RWPE2 (cell line): ENCODE data around the gene PAFAH2.

Source experiments
- ATAC-seq: fragments of 200-7000 bp; cut with Tn5 transposase; 3 replicates; pipeline ENCODE4 v1.9.1; 2021; ENCODE audit warnings: low read depth
- DNase-seq: peaks from one replicate; pipeline ENCODE4 v3.0.0-alpha.2; 2020; ENCODE audit warnings: low spot score
- H3K27ac ChIP-seq: fragments of 450-650 bp; 2 replicates; pipeline ENCODE4 v1.5.1; 2017; ENCODE audit warnings: mild to moderate bottlenecking; ENCODE audit not compliant: poor library complexity, severe bottlenecking
- H3K27me3 ChIP-seq: fragments of 250-450 bp; sonication (Bioruptor Pico); 2 replicates; pipeline ENCODE4 v1.5.1; 2021; ENCODE audit warnings: mild to moderate bottlenecking, moderate library complexity; ENCODE audit not compliant: insufficient read depth, poor library complexity, severe bottlenecking
- H3K36me3 ChIP-seq: fragments of 250-450 bp; sonication (Bioruptor Pico); 2 replicates; pipeline ENCODE4 v1.5.1; 2020; ENCODE audit warnings: low read depth, mild to moderate bottlenecking, moderate library complexity
- H3K4me1 ChIP-seq: fragments of 250-450 bp; sonication (Bioruptor Pico); 2 replicates; pipeline ENCODE4 v1.5.1; 2021; ENCODE audit warnings: mild to moderate bottlenecking, moderate library complexity; ENCODE audit not compliant: insufficient read depth, poor library complexity, severe bottlenecking
- H3K4me3 ChIP-seq: fragments of 250-450 bp; sonication (Bioruptor Pico); 2 replicates; pipeline ENCODE4 v1.5.1; 2021; ENCODE audit warnings: mild to moderate bottlenecking, moderate library complexity; ENCODE audit not compliant: severe bottlenecking
- H3K9me3 ChIP-seq: fragments of 250-450 bp; sonication (Bioruptor Pico); 2 replicates; pipeline ENCODE4 v1.5.1; 2021; ENCODE audit warnings: mild to moderate bottlenecking, moderate library complexity; ENCODE audit not compliant: severe bottlenecking
- CTCF ChIP-seq: fragments of 450-650 bp; IDR thresholded peaks from one replicate; pipeline ENCODE4 v1.5.1; 2017; ENCODE audit warnings: mild to moderate bottlenecking, moderate library complexity; ENCODE audit not compliant: poor library complexity, severe bottlenecking

PAFAH2 gene

GRCh38 chr1:25996966-25997827 lies 666 bp downstream of the PAFAH2 start:
- Histone ChIP-seq H3K4me3 (peak overlapping the region; percentile 48), H3K36me3 (no peaks in the 10 kb centered on the region), H3K9me3 (no peaks in the 10 kb centered on the region), H3K27me3 (no peaks in the 10 kb centered on the region), H3K27ac (peak overlapping the region; percentile 45), H3K4me1 (peaks cover 8% of the 10 kb centered on the region)
- ATAC-seq, result no peak
- no peak for TF ChIP-seq CTCF
- no peak for DNase-seq

- TF ChIP-seq CTCF, result no peak
- Histone ChIP-seq H3K4me3 (no peak overlapping the region), H3K36me3 (no peaks in the 10 kb centered on the region), H3K27ac (no peak overlapping the region), H3K9me3 (no peaks in the 10 kb centered on the region), H3K4me1 (peaks cover 8% of the 10 kb centered on the region), H3K27me3 (no peaks in the 10 kb centered on the region)
- ATAC-seq, result no peak
- no peak for DNase-seq
Measured at GRCh38 chr1:25994402-25995150, 3.3 kb downstream of the PAFAH2 start.

GRCh38 chr1:25993197-25993951 lies 4.5 kb downstream of the PAFAH2 start:
- H3K36me3 ChIP-seq, result no peaks in the 10 kb centered on the region
- peaks cover 6% of the 10 kb centered on the region for H3K4me1 ChIP-seq
- H3K27ac ChIP-seq, result no peak overlapping the region
- DNase-seq, result no peak
- no peak for TF ChIP-seq CTCF
- no peaks in the 10 kb centered on the region for H3K27me3 ChIP-seq
- H3K4me3 ChIP-seq, result no peak overlapping the region
- ATAC-seq, result no peak
- no peaks in the 10 kb centered on the region for H3K9me3 ChIP-seq

- Histone ChIP-seq H3K36me3 (peaks cover 4% of the 10 kb centered on the region; the same call in 1 of the 2 replicates), H3K4me1 (peaks cover 5% of the 10 kb centered on the region), H3K27me3 (no peaks in the 10 kb centered on the region), H3K4me3 (no peak overlapping the region), H3K27ac (no peak overlapping the region), H3K9me3 (no peaks in the 10 kb centered on the region)
- TF ChIP-seq CTCF, result no peak
- ATAC-seq, result no peak
- DNase-seq, result no peak
Measured at GRCh38 chr1:25992689-25993171, 5.1 kb downstream of the PAFAH2 start.
